ENCODE data around the gene SORCS1.

SORCS1 gene

GRCh38 chr10:106680061-106680460 is 484.4 kb downstream of the SORCS1 start:
- FAIRE-seq, result no peak
- DNase-seq (ENCODE audit: low spot score), result no peak

- DNase-seq (ENCODE audit: low spot score) (no peak), FAIRE-seq (no peak)
These were observed 485.2 kb downstream of the SORCS1 start for GRCh38 chr10:106679314-106679713.

- DNase-seq (ENCODE audit: low spot score) (no peak), FAIRE-seq (no peak)
These were observed 491.9 kb downstream of the SORCS1 start for GRCh38 chr10:106672517-106673175.

- DNase-seq (ENCODE audit: low spot score) (no peak), FAIRE-seq (no peak)
These were observed 502.8 kb downstream of the SORCS1 start for GRCh38 chr10:106661767-106662140.

GRCh38 chr10:106661133-106661766 is 503.3 kb downstream of the SORCS1 start:
- DNase-seq (ENCODE audit: low spot score) (no peak), FAIRE-seq (no peak)

- DNase-seq (ENCODE audit: low spot score) (no peak), FAIRE-seq (no peak)
These were observed 504.0 kb downstream of the SORCS1 start for GRCh38 chr10:106660550-106660949.

GRCh38 chr10:106655636-106656035 is 508.9 kb downstream of the SORCS1 start:
- DNase-seq (ENCODE audit: low spot score), result no peak

GRCh38 chr10:106655165-106655564 is 509.3 kb downstream of the SORCS1 start:
- no peak for FAIRE-seq
- DNase-seq (ENCODE audit: low spot score), result no peak

More at GRCh38 chr10:106655636-106656035, 508.9 kb downstream of the SORCS1 start:
- no peak for FAIRE-seq

- FAIRE-seq (no peak), DNase-seq (ENCODE audit: low spot score) (peak; percentile 39)
These were observed 512.2 kb downstream of the SORCS1 start for GRCh38 chr10:106652279-106652678.

GRCh38 chr10:106648534-106649481 is 515.7 kb downstream of the SORCS1 start:
- FAIRE-seq (no peak), DNase-seq (ENCODE audit: low spot score) (no peak)

GRCh38 chr10:106643473-106643872 is 521.0 kb downstream of the SORCS1 start:
- no peak for DNase-seq (ENCODE audit: low spot score)
- FAIRE-seq, result no peak

- DNase-seq (ENCODE audit: low spot score), result no peak
- FAIRE-seq, result no peak
These were observed 526.6 kb downstream of the SORCS1 start for GRCh38 chr10:106637873-106638272.

- no peak for FAIRE-seq
These were observed 527.6 kb downstream of the SORCS1 start for GRCh38 chr10:106636766-106637491.

GRCh38 chr10:106635947-106636346 is 528.6 kb downstream of the SORCS1 start:
- FAIRE-seq (no peak), DNase-seq (ENCODE audit: low spot score) (no peak)

More at GRCh38 chr10:106636766-106637491, 527.6 kb downstream of the SORCS1 start:
- peak; percentile 29 for DNase-seq (ENCODE audit: low spot score)

- FAIRE-seq, result no peak
- DNase-seq (ENCODE audit: low spot score), result no peak
These were observed 533.3 kb downstream of the SORCS1 start for GRCh38 chr10:106631016-106631702.

GRCh38 chr10:106626371-106626770 is 538.1 kb downstream of the SORCS1 start:
- no peak for DNase-seq (ENCODE audit: low spot score)
- FAIRE-seq, result no peak

GRCh38 chr10:106625751-106626150 is 538.8 kb downstream of the SORCS1 start:
- DNase-seq (ENCODE audit: low spot score), result no peak
- FAIRE-seq, result no peak

- DNase-seq (ENCODE audit: low spot score) (no peak), FAIRE-seq (no peak)
These were observed 545.2 kb downstream of the SORCS1 start for GRCh38 chr10:106619346-106619745.

GRCh38 chr10:106618646-106619045 is 545.9 kb downstream of the SORCS1 start:
- no peak for FAIRE-seq
- DNase-seq (ENCODE audit: low spot score), result no peak

GRCh38 chr10:106615081-106615480 is 549.4 kb downstream of the SORCS1 start:
- DNase-seq (ENCODE audit: low spot score) (no peak), FAIRE-seq (no peak)

GRCh38 chr10:106614293-106614692 is 550.2 kb downstream of the SORCS1 start:
- no peak for DNase-seq (ENCODE audit: low spot score)
- FAIRE-seq, result no peak

Data from RCC 7860 (cell line).